WTC11 (cell line): ENCODE data around the gene PLXDC1.

Source experiments
- ETV6 ChIP-seq: sonication (generic); formaldehyde crosslinking; IDR thresholded peaks from 2 replicates; pipeline ENCODE4 v1.8.1; 2022; ENCODE audit warnings: mild to moderate bottlenecking, missing genetic modification reagents
- IRF2 ChIP-seq: sonication (generic); formaldehyde crosslinking; IDR thresholded peaks from 2 replicates; pipeline ENCODE4 v1.8.0; 2022; ENCODE audit warnings: low read depth, missing genetic modification reagents, borderline replicate concordance
- JUN ChIP-seq: sonication (generic); formaldehyde crosslinking; IDR thresholded peaks from 2 replicates; pipeline ENCODE4 v1.8.0; 2023; ENCODE audit warnings: mild to moderate bottlenecking, missing genetic modification reagents
- NFE2L1 ChIP-seq: sonication (generic); formaldehyde crosslinking; IDR thresholded peaks from 2 replicates; pipeline ENCODE4 v1.8.1; 2023; ENCODE audit warnings: missing genetic modification reagents
- OVOL2 ChIP-seq: fragments of 250-450 bp; sonication (Bioruptor Pico); IDR thresholded peaks from 2 replicates; pipeline ENCODE4 v1.9.0; 2021; ENCODE audit warnings: mild to moderate bottlenecking, borderline replicate concordance
- SMAD3 ChIP-seq: sonication (generic); formaldehyde crosslinking; IDR thresholded peaks from 2 replicates; pipeline ENCODE4 v1.8.0; 2022; ENCODE audit warnings: missing genetic modification reagents, mild to moderate bottlenecking, borderline replicate concordance
- SP1 ChIP-seq: sonication (generic); formaldehyde crosslinking; conservative IDR thresholded peaks from 2 replicates; pipeline ENCODE4 v1.8.1; 2022; ENCODE audit warnings: missing genetic modification reagents
- TF ChIP-seq, protein P1 (sequence below): sonication (generic); formaldehyde crosslinking; IDR thresholded peaks from 2 replicates; pipeline ENCODE4 v1.8.0; 2022; ENCODE audit warnings: mild to moderate bottlenecking, missing genetic modification reagents
- TF ChIP-seq, protein P2 (sequence below): fragments of 200-600 bp; IDR thresholded peaks from 2 replicates; pipeline ENCODE4 v1.8.0; 2022; ENCODE audit warnings: antibody characterized with exemption

DNA sequence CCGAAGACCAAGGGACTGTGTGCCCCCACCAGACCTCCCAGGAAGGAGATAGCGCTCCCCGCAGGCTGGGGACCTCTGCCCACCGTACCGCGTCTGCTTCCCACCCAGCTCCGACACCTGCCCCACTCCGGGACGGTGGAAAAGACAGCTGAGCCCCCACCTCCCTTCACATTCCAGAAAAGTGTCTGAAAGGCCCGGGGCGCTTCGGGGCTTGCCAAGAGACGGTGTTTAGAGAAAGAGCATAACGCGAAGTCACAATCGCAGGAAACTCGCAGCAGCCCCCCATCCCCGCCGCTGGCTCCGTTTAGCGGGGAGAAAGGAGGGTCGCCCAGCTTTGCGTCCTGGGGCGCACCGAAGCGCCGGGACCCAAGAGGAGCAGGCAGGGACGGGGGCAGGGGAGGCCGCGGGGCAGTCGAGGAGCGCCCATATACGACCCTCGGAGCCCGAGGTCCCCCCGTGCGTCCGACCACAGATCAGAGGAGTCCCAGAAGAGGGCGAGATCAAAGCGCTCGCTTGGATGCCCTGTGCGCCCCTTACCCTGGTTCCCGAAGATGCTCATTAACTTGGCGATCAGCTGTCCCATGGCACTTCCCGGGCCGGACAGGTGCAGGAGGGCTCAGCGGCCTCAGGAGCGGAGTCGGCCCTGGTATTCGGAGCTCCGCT lies 13.9 kb upstream of the PLXDC1 start:
- TF ChIP-seq JUN (CRISPR knock-in tag) (no peak), IRF2 (CRISPR knock-in tag) (no peak), ETV6 (CRISPR knock-in tag) (no peak), SP1 (CRISPR knock-in tag) (no peak), NFE2L1 (CRISPR knock-in tag) (no peak), SMAD3 (CRISPR knock-in tag) (no peak), OVOL2 (CRISPR knock-in tag) (no peak)
- TF ChIP-seq, protein P1, sequence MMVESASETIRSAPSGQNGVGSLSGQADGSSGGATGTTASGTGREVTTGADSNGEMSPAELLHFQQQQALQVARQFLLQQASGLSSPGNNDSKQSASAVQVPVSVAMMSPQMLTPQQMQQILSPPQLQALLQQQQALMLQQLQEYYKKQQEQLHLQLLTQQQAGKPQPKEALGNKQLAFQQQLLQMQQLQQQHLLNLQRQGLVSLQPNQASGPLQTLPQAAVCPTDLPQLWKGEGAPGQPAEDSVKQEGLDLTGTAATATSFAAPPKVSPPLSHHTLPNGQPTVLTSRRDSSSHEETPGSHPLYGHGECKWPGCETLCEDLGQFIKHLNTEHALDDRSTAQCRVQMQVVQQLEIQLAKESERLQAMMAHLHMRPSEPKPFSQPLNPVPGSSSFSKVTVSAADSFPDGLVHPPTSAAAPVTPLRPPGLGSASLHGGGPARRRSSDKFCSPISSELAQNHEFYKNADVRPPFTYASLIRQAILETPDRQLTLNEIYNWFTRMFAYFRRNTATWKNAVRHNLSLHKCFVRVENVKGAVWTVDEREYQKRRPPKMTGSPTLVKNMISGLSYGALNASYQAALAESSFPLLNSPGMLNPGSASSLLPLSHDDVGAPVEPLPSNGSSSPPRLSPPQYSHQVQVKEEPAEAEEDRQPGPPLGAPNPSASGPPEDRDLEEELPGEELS (CRISPR knock-in tag), result no peak
- TF ChIP-seq, protein P2, sequence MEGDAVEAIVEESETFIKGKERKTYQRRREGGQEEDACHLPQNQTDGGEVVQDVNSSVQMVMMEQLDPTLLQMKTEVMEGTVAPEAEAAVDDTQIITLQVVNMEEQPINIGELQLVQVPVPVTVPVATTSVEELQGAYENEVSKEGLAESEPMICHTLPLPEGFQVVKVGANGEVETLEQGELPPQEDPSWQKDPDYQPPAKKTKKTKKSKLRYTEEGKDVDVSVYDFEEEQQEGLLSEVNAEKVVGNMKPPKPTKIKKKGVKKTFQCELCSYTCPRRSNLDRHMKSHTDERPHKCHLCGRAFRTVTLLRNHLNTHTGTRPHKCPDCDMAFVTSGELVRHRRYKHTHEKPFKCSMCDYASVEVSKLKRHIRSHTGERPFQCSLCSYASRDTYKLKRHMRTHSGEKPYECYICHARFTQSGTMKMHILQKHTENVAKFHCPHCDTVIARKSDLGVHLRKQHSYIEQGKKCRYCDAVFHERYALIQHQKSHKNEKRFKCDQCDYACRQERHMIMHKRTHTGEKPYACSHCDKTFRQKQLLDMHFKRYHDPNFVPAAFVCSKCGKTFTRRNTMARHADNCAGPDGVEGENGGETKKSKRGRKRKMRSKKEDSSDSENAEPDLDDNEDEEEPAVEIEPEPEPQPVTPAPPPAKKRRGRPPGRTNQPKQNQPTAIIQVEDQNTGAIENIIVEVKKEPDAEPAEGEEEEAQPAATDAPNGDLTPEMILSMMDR, result no peak
